ENCODE data around the gene OFD1.

- TF ChIP-seq CTCF (IDR thresholded peaks at IDR 0.05): no peak
- no peak for TF ChIP-seq POLR2A (IDR thresholded peaks at IDR 0.05)
Measured at GRCh38 chrX:13687203-13687602, 47.3 kb upstream of the OFD1 start.

Data from body of pancreas (tissue), 4 donors.